B cell (primary cell): ENCODE measurements around the gene FUCA2. TPM values are rescaled to one million over a fixed set of nuclear protein-coding genes. Genes with fewer than 3 reads are reported as not detected.

Experiments
- ATAC-seq: fragments of 200-7000 bp; cut with Tn5 transposase; one replicate; pipeline ENCODE4 v1.10.0; 2021; ENCODE audit warnings: low read depth, mild to moderate bottlenecking, moderate number of reproducible peaks, moderate library complexity
- CTCF ChIA-PET: fragments of 350-600 bp; sonication (Branson Sonifier 250); formaldehyde crosslinking; loops from one replicate; lab custom pipeline; 2021; ENCODE audit warnings: antibody characterized with exemption, inconsistent platforms; lab: Charles Lee
- POLR2A ChIA-PET: fragments of 350-600 bp; sonication (Branson Sonifier 250); formaldehyde crosslinking; loops from one replicate; lab custom pipeline; 2021; ENCODE audit warnings: antibody characterized with exemption; lab: Charles Lee
- DNase-seq: peaks from one replicate; pipeline ENCODE4 v3.0.0; 2013
- H2AFZ ChIP-seq: 2 replicates; pipeline ENCODE4 v1.6.1; 2012; ENCODE audit warnings: mild to moderate bottlenecking, low read depth, low read length; ENCODE audit not compliant: insufficient read depth, poor library complexity, severe bottlenecking
- H3K27ac ChIP-seq, 2 donors: 1 replicate in 1 of 2; 2 replicates in 1 of 2; pipeline ENCODE4 v1.5.1; 2012 to 2013; ENCODE audit warnings: low read length in 2 of 2, mild to moderate bottlenecking in 2 of 2, moderate library complexity in 1 of 2
- H3K27me3 ChIP-seq, 4 experiments: fragments of 200-600 bp in 1 of 4; sonication (generic) in 1 of 4; replicated peaks in 1 of 4; 1 replicate in 2 of 4; 2 replicates in 2 of 4; pipeline versions ENCODE4 v1.6.1 to v1.7.0; 2013 to 2016; ENCODE audit warnings: low read length in 3 of 4, mild to moderate bottlenecking in 2 of 4, mixed read lengths in 1 of 4, moderate library complexity in 1 of 4; ENCODE audit not compliant: insufficient read depth in 4 of 4, control insufficient read depth in 3 of 4; ENCODE audit errors: control extremely low read depth in 1 of 4
- H3K36me3 ChIP-seq, 2 experiments: replicated peaks in 1 of 2; 1 replicate in 1 of 2; 2 replicates in 1 of 2; pipeline versions ENCODE4 v1.6.1 to v1.7.1; 2013; ENCODE audit warnings: low read length in 1 of 2; ENCODE audit not compliant: insufficient read depth in 2 of 2, control insufficient read depth in 1 of 2; ENCODE audit errors: control extremely low read depth in 1 of 2, extremely low read depth in 1 of 2
- H3K4me1 ChIP-seq, 2 donors: fragments of 200-600 bp in 1 of 2; sonication (generic) in 1 of 2; 1 replicate in 1 of 2; 2 replicates in 1 of 2; pipeline versions ENCODE4 v1.5.1 to v1.6.1; 2013 to 2017; ENCODE audit warnings: low read length in 2 of 2; ENCODE audit not compliant: control insufficient read depth in 2 of 2, insufficient read depth in 2 of 2
- H3K4me2 ChIP-seq: replicated peaks from 2 replicates; pipeline ENCODE3; 2012; ENCODE audit warnings: mild to moderate bottlenecking, low read depth, low read length; ENCODE audit not compliant: poor library complexity, severe bottlenecking
- H3K4me3 ChIP-seq, 5 experiments: fragments of 200-600 bp in 1 of 5; sonication (generic) in 1 of 5; 1 replicate in 3 of 5; 2 replicates in 2 of 5; pipeline versions ENCODE4 v1.5.1 to v1.7.0; 2011 to 2016; ENCODE audit warnings: low read length in 4 of 5, mild to moderate bottlenecking in 4 of 5, low read depth in 2 of 5, control low read depth in 1 of 5, moderate library complexity in 1 of 5; ENCODE audit not compliant: insufficient read depth in 1 of 5; ENCODE audit errors: control extremely low read depth in 1 of 5, extremely low read depth in 1 of 5
- H3K79me2 ChIP-seq: fragments of 200-600 bp; sonication (generic); one replicate; pipeline ENCODE4 v1.6.0; 2016; ENCODE audit warnings: low read length; ENCODE audit not compliant: control insufficient read depth, insufficient read depth
- H3K9ac ChIP-seq: fragments of 200-600 bp; sonication (generic); 2 replicates; pipeline ENCODE4 v1.6.1; 2017; ENCODE audit warnings: mild to moderate bottlenecking, low read length, moderate library complexity
- H3K9me3 ChIP-seq, 3 donors: one replicate each; pipeline versions ENCODE4 v1.6.1 to v1.7.1; 2013; ENCODE audit warnings: low read length in 2 of 3; ENCODE audit not compliant: control insufficient read depth in 2 of 3, insufficient read depth in 1 of 3; ENCODE audit errors: control extremely low read depth in 1 of 3
- H4K20me1 ChIP-seq: 2 replicates; pipeline ENCODE4 v1.6.0; 2012; ENCODE audit warnings: mild to moderate bottlenecking, low read length; ENCODE audit not compliant: insufficient read depth, control insufficient read depth, poor library complexity, severe bottlenecking
- H3K27ac Mint-ChIP-seq: one replicate; pipeline ENCODE4 v1.8.0; 2021; ENCODE audit warnings: mixed read lengths
- H3K27me3 Mint-ChIP-seq: one replicate; pipeline ENCODE4 v1.8.0; 2021; ENCODE audit warnings: mixed read lengths
- H3K4me1 Mint-ChIP-seq: one replicate; pipeline ENCODE4 v1.8.0; 2021; ENCODE audit warnings: mixed read lengths
- H3K4me3 Mint-ChIP-seq: one replicate; pipeline ENCODE4 v1.8.0; 2021; ENCODE audit warnings: mixed read lengths
- H3K9me3 Mint-ChIP-seq: one replicate; pipeline ENCODE4 v1.8.0; 2022; ENCODE audit warnings: mixed read lengths; ENCODE audit not compliant: insufficient read depth
- EZH2 ChIP-seq: IDR thresholded peaks from 2 replicates; pipeline ENCODE4 v1.6.1; 2012; ENCODE audit warnings: borderline replicate concordance, low read depth, mild to moderate bottlenecking, moderate library complexity, low read length; ENCODE audit not compliant: insufficient read depth, poor library complexity, severe bottlenecking
- WGBS: methylation state at CpG from one replicate; pipeline ENCODE4 v1.1.5; 2013; ENCODE audit warnings: missing lambda C conversion rate; ENCODE audit not compliant: insufficient coverage; 5-methylcytosine and 5-hydroxymethylcytosine counted together
- intact Hi-C: fragments of 100-400 bp; cut with micrococcal nuclease; formaldehyde crosslinking; loops from one replicate; pipeline ENCODE4 v1.10.0; 2022
- polyA plus RNA-seq: library from polyadenylated mRNA; depleted of rRNA; stranded (reverse); fragments of >200 nt; gene quantifications from 2 replicates; pipeline ENCODE4 v1.2.3, GENCODE V29; 2012
- total RNA-seq, 2 donors: library from RNA; stranded (reverse); fragments of 120-200 nt in 1 of 2; gene quantifications; 1 replicate in 1 of 2; 2 replicates in 1 of 2; pipeline versions ENCODE4 v1.2.3 to v1.2.4, GENCODE V29; 2013 to 2022
- TF ChIP-seq, protein P1 (sequence below): fragments of 200-600 bp; IDR thresholded peaks from one replicate; pipeline ENCODE4 v1.8.0; 2022; ENCODE audit warnings: antibody characterized with exemption, mild to moderate bottlenecking

Gene FUCA2
- total and polyA plus RNA-seq, 2 donors (not counting 1 experiment from before 2014, with no cell fraction given), result 3.6 to 8.3 TPM

- no peaks in the 10 kb centered on the region for H3K36me3 ChIP-seq
- peak overlapping the region; percentile 81 for H3K9ac ChIP-seq
- peaks cover 24% of the 10 kb centered on the region for H3K79me2 ChIP-seq
- H3K27me3 ChIP-seq, result no peaks in the 10 kb centered on the region
- H3K27ac ChIP-seq, result peak overlapping the region; percentile 59 to 82
- H3K27ac Mint-ChIP-seq, result peak overlapping the region; percentile 94
- H3K4me3 Mint-ChIP-seq, result peak overlapping the region; percentile 95
- TF ChIP-seq, protein P1, sequence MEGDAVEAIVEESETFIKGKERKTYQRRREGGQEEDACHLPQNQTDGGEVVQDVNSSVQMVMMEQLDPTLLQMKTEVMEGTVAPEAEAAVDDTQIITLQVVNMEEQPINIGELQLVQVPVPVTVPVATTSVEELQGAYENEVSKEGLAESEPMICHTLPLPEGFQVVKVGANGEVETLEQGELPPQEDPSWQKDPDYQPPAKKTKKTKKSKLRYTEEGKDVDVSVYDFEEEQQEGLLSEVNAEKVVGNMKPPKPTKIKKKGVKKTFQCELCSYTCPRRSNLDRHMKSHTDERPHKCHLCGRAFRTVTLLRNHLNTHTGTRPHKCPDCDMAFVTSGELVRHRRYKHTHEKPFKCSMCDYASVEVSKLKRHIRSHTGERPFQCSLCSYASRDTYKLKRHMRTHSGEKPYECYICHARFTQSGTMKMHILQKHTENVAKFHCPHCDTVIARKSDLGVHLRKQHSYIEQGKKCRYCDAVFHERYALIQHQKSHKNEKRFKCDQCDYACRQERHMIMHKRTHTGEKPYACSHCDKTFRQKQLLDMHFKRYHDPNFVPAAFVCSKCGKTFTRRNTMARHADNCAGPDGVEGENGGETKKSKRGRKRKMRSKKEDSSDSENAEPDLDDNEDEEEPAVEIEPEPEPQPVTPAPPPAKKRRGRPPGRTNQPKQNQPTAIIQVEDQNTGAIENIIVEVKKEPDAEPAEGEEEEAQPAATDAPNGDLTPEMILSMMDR, result no peak
- TF ChIP-seq EZH2, result no peak
- peak overlapping the region; percentile 98 for H2AFZ ChIP-seq
- ATAC-seq (no peak), DNase-seq (peak; percentile 73)
- no CpG with 5 or more reads among the region's 19 CpGs for WGBS
- ChIA-PET CTCF (interaction anchor here (0.7 to 1.7 kb wide), 4 partner anchors 17 to 757 kb away, joined by 3 to 5 read pairs (median 4); partner anchors contain the start of gene FUCA2), POLR2A (interaction anchor here (0.9 to 1.9 kb wide), 3 partner anchors 61 to 503 kb away, joined by 3 to 10 read pairs (median 4); partner anchors contain the start of genes FUCA2 and LTV1)
- H3K4me3 ChIP-seq, result peak overlapping the region; percentile 69 to 95 (median 87)
- intact Hi-C loops, result loop anchor here (1.0 to 10.0 kb wide), 9 partner anchors 86 to 1303 kb away; partner anchors contain the start of genes AIG1, LTV1, NMBR and SF3B5
- H3K27me3 Mint-ChIP-seq, result no peaks in the 10 kb centered on the region
- H4K20me1 ChIP-seq, result no peaks in the 10 kb centered on the region
- no peaks in the 10 kb centered on the region for H3K9me3 ChIP-seq
- H3K9me3 Mint-ChIP-seq, result no peaks in the 10 kb centered on the region
- peak overlapping the region; percentile 87 for H3K4me2 ChIP-seq
- peaks cover 15 to 18% of the 10 kb centered on the region in 2 donors for H3K4me1 ChIP-seq
- H3K4me1 Mint-ChIP-seq, result peaks cover 33% of the 10 kb centered on the region
Observed at GRCh38 chr6:143449714-143450452, 61.6 kb downstream of the FUCA2 start.
